HFF-Myc (cell line): ENCODE data around the gene RRAS2.
A peak's percentile ranks its signal among the peaks of the same experiment; 100 is the strongest.
"Not testable (repeated sequence)": the region's sequence is repeated elsewhere in the genome, so short reads cannot be mapped to it uniquely, and the experiment has no call there.

Experiments
- DNase-seq: peaks from one replicate; pipeline ENCODE4 v3.0.0-alpha.2; 2011; ENCODE audit warnings: low read depth; ENCODE audit errors: extremely low read depth
- H3K4me3 ChIP-seq: replicated peaks from 2 replicates; pipeline ENCODE4 v1.5.1; 2011; ENCODE audit warnings: low read depth, mild to moderate bottlenecking, control low read depth, low read length
- CTCF ChIP-seq: IDR thresholded peaks from 2 replicates; pipeline ENCODE4 v1.5.1; 2012; ENCODE audit warnings: mild to moderate bottlenecking, low read depth, low read length, control low read depth; ENCODE audit errors: missing control alignments

The RRAS2 gene

GRCh38 chr11:14253421-14253820 lies 105.6 kb downstream of the RRAS2 start:
- H3K4me3 ChIP-seq: no peak overlapping the region
- TF ChIP-seq CTCF: no peak
- DNase-seq: no peak

- not testable (repeated sequence) for H3K4me3 ChIP-seq, DNase-seq
Measured at GRCh38 chr11:14252501-14252900, 106.5 kb downstream of the RRAS2 start.

- H3K4me3 ChIP-seq: no peak overlapping the region
- no peak for TF ChIP-seq CTCF
- DNase-seq: no peak
Measured at GRCh38 chr11:14251754-14252153, 107.2 kb downstream of the RRAS2 start.

GRCh38 chr11:14249121-14249963 lies 109.6 kb downstream of the RRAS2 start:
- peak; percentile 77 for TF ChIP-seq CTCF
- H3K4me3 ChIP-seq: no peak overlapping the region
- DNase-seq: peak; percentile 14

- DNase-seq: no peak
- no peak for TF ChIP-seq CTCF
- H3K4me3 ChIP-seq: no peak overlapping the region
Measured at GRCh38 chr11:14248580-14248981, 110.4 kb downstream of the RRAS2 start.

- H3K4me3 ChIP-seq: no peak overlapping the region
- no peak for TF ChIP-seq CTCF
- DNase-seq: no peak
Measured at GRCh38 chr11:14245444-14245843, 113.5 kb downstream of the RRAS2 start.

- no peak for TF ChIP-seq CTCF
- no peak for DNase-seq
- H3K4me3 ChIP-seq: no peak overlapping the region
Measured at GRCh38 chr11:14244926-14245325, 114.1 kb downstream of the RRAS2 start.
